Esophagus squamous epithelium (tissue), 4 donors: ENCODE data around the gene PARM1.

Experiments
- POLR2A ChIP-seq, 4 donors: fragments of 450-650 bp; IDR thresholded peaks; one replicate each; pipeline ENCODE4 v1.6.1; 2017; ENCODE audit warnings: antibody characterized with exemption in 4 of 4, mild to moderate bottlenecking in 4 of 4, moderate library complexity in 3 of 4
- TF ChIP-seq, protein P1 (sequence below), 6 experiments: fragments of 450-650 bp in 4 of 6; fragments of 200-600 bp in 2 of 6; sonication (generic) in 2 of 6; IDR thresholded peaks; one replicate each; pipeline ENCODE4 v1.5.1; 2016 to 2019; ENCODE audit warnings: antibody characterized with exemption in 6 of 6, mild to moderate bottlenecking in 4 of 6, moderate library complexity in 4 of 6

DNA sequence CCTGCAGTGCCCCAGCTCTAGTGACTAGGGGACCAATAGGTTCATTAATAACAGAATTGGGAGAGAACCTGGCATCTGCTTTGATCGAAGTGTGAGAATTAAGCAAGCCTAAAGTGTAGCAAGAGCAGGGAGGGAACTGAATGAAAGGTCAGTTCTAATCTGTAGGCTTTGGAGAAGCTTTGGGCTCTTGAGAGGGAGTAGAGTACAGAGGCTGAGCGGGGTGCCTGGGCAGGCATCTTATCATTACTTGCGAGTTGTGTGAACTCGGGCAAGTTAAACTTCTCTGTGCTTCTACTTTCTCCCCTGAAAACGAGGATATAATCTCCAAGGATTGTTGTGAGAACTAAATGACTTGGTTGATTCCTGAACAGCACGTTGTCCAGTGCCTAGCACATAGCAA is 906 bp upstream of the PARM1 start:
- TF ChIP-seq POLR2A (IDR thresholded peaks at IDR 0.05) = no peak
- TF ChIP-seq, protein P1, sequence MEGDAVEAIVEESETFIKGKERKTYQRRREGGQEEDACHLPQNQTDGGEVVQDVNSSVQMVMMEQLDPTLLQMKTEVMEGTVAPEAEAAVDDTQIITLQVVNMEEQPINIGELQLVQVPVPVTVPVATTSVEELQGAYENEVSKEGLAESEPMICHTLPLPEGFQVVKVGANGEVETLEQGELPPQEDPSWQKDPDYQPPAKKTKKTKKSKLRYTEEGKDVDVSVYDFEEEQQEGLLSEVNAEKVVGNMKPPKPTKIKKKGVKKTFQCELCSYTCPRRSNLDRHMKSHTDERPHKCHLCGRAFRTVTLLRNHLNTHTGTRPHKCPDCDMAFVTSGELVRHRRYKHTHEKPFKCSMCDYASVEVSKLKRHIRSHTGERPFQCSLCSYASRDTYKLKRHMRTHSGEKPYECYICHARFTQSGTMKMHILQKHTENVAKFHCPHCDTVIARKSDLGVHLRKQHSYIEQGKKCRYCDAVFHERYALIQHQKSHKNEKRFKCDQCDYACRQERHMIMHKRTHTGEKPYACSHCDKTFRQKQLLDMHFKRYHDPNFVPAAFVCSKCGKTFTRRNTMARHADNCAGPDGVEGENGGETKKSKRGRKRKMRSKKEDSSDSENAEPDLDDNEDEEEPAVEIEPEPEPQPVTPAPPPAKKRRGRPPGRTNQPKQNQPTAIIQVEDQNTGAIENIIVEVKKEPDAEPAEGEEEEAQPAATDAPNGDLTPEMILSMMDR (IDR thresholded peaks at IDR 0.05) = no peak
